Endothelial cell of umbilical vein (primary cell): ENCODE results near the gene PACS1. TPM values are rescaled to one million over a fixed set of nuclear protein-coding genes. Genes with fewer than 3 reads are reported as not detected.

Source experiments
- BruUV-seq: library from RNA; stranded (reverse); fragments of 400-500 nt; replicated peaks from 2 replicates; lab custom pipeline; 2021; lab: Mats Ljungman, UMichigan
- CTCF ChIA-PET: fragments of 300-600, 350-600 bp; sonication (Branson Sonifier 250); formaldehyde crosslinking; loops from one replicate; lab custom pipeline; 2021; ENCODE audit warnings: antibody characterized with exemption, inconsistent platforms; lab: Charles Lee
- POLR2A ChIA-PET: fragments of 300-600, 350-600 bp; sonication (Branson Sonifier 250); formaldehyde crosslinking; loops from one replicate; lab custom pipeline; 2021; ENCODE audit warnings: antibody characterized with exemption, inconsistent platforms; lab: Charles Lee
- DNase-seq: peaks from one replicate; pipeline ENCODE4 v3.0.0-alpha.2; 2011; ENCODE audit warnings: low read depth, low spot score
- FAIRE-seq: peaks from 2 replicates; lab custom pipeline; 2011; peaks lifted over from hg19 to GRCh38; lab: Jason Lieb, UNC
- H2AFZ ChIP-seq: 2 replicates; pipeline ENCODE4 v1.6.0; 2012; ENCODE audit warnings: low read depth, low read length, control low read depth, inconsistent platforms
- H3K27ac ChIP-seq: 2 replicates; pipeline ENCODE4 v1.5.1; 2011; ENCODE audit warnings: low read depth, mild to moderate bottlenecking, control low read depth, low read length, moderate library complexity; ENCODE audit not compliant: insufficient read depth
- H3K27me3 ChIP-seq, 2 experiments: 2 replicates each; pipeline versions ENCODE4 v1.6.0 to v1.6.1; 2011; ENCODE audit warnings: low read length in 2 of 2, mixed read lengths in 1 of 2; ENCODE audit not compliant: control insufficient read depth in 2 of 2, insufficient read depth in 2 of 2
- H3K36me3 ChIP-seq, 2 experiments: 2 replicates in 1 of 2; 3 replicates in 1 of 2; pipeline ENCODE4 v1.5.1; 2011; ENCODE audit warnings: low read length in 2 of 2, mild to moderate bottlenecking in 1 of 2, moderate library complexity in 1 of 2; ENCODE audit not compliant: control insufficient read depth in 2 of 2, insufficient read depth in 2 of 2; ENCODE audit errors: extremely low read depth in 1 of 2
- H3K4me1 ChIP-seq: 3 replicates; pipeline ENCODE4 v1.5.1; 2011; ENCODE audit warnings: mild to moderate bottlenecking, low read length; ENCODE audit not compliant: control insufficient read depth, insufficient read depth; ENCODE audit errors: extremely low read depth
- H3K4me2 ChIP-seq: 2 replicates; pipeline ENCODE4 v1.6.1; 2011; ENCODE audit warnings: low read length, control low read depth, mixed read lengths; ENCODE audit not compliant: insufficient read depth
- H3K4me3 ChIP-seq, 3 experiments: fragments of 200-600 bp in 1 of 3; sonication (generic), shearing (Covaris generic) in 1 of 3; replicated peaks in 1 of 3; 2 replicates each; pipeline ENCODE4 v1.5.1; 2011 to 2016; ENCODE audit warnings: control low read depth in 3 of 3, low read length in 3 of 3, mild to moderate bottlenecking in 2 of 3, inconsistent platforms in 1 of 3, low read depth in 1 of 3, moderate library complexity in 1 of 3; ENCODE audit not compliant: insufficient read depth in 1 of 3
- H3K79me2 ChIP-seq: 2 replicates; pipeline ENCODE4 v1.6.0; 2012; ENCODE audit warnings: low read length, inconsistent platforms; ENCODE audit not compliant: control insufficient read depth, insufficient read depth
- H3K9ac ChIP-seq: replicated peaks from 2 replicates; pipeline ENCODE3; 2011; ENCODE audit warnings: low read length, control low read depth; ENCODE audit not compliant: insufficient read depth; ENCODE audit errors: extremely low read depth
- H3K9me1 ChIP-seq: replicated peaks from 3 replicates; pipeline ENCODE4 v1.6.0; 2011; ENCODE audit warnings: mild to moderate bottlenecking, low read length; ENCODE audit not compliant: control insufficient read depth, insufficient read depth; ENCODE audit errors: extremely low read depth
- H3K9me3 ChIP-seq: replicated peaks from 2 replicates; pipeline ENCODE4 v1.5.1; 2012; ENCODE audit warnings: low read length, inconsistent platforms; ENCODE audit not compliant: control insufficient read depth, insufficient read depth
- H4K20me1 ChIP-seq: replicated peaks from 2 replicates; pipeline ENCODE3; 2011; ENCODE audit warnings: mild to moderate bottlenecking, low read length; ENCODE audit not compliant: control insufficient read depth, insufficient read depth; ENCODE audit errors: extremely low read depth
- CTCF ChIP-seq, 2 donors: IDR thresholded peaks; 1 replicate in 1 of 2; 2 replicates in 1 of 2; pipeline ENCODE4 v1.5.1; 2011; ENCODE audit warnings: low read length in 2 of 2, mild to moderate bottlenecking in 2 of 2, moderate library complexity in 2 of 2, control low read depth in 1 of 2, inconsistent platforms in 1 of 2, low read depth in 1 of 2; ENCODE audit not compliant: insufficient read depth in 1 of 2; ENCODE audit errors: extremely low read depth in 1 of 2
- FOS ChIP-seq: IDR thresholded peaks from 2 replicates; pipeline ENCODE4 v1.6.1; 2011; ENCODE audit warnings: mild to moderate bottlenecking, low read length, moderate library complexity, borderline replicate concordance; ENCODE audit not compliant: insufficient read depth
- GATA2 ChIP-seq: IDR thresholded peaks from 2 replicates; pipeline ENCODE4 v1.7.0; 2011; ENCODE audit warnings: low read depth, mild to moderate bottlenecking, moderate library complexity, mixed read lengths, low read length; ENCODE audit not compliant: insufficient read length, insufficient read depth
- JUN ChIP-seq: IDR thresholded peaks from 2 replicates; pipeline ENCODE4 v1.6.1; 2011; ENCODE audit warnings: borderline replicate concordance, low read depth; ENCODE audit not compliant: insufficient read length, insufficient read depth
- MYC ChIP-seq: IDR thresholded peaks from one replicate; pipeline ENCODE4 v1.6.1; 2011; ENCODE audit warnings: mild to moderate bottlenecking, low read depth, low read length
- POLR2AphosphoS5 ChIP-seq: IDR thresholded peaks from 2 replicates; pipeline ENCODE4 v1.6.1; 2012; ENCODE audit warnings: low read depth, mild to moderate bottlenecking, control low read depth, low read length, moderate library complexity; ENCODE audit not compliant: insufficient read depth
- dilution Hi-C: fragments of 300-500 bp; cut with MboI; formaldehyde crosslinking; loops from one replicate; pipeline ENCODE4 v1.15.0; 2019; ENCODE audit warnings: low sequenced_read_pairs; ENCODE audit not compliant: extremely low pct_ligation_motif_present
- intact Hi-C: fragments of 100-400 bp; cut with micrococcal nuclease; formaldehyde crosslinking; loops from one replicate; pipeline ENCODE4 v1.10.0; 2022
- polyA plus RNA-seq, 4 experiments: library from polyadenylated mRNA; depleted of rRNA in 3 of 4; stranded (reverse) in 3 of 4; unstranded in 1 of 4; fragments of >200 nt; gene quantifications; 2 replicates each; pipeline versions ENCODE4 v1.2.1 to v1.2.3, GENCODE V29; 2011 to 2012; ENCODE audit warnings: missing spikeins in 1 of 4
- total RNA-seq: library from RNA; stranded (reverse); gene quantifications from 2 replicates; pipeline ENCODE4 v1.2.3, GENCODE V29; 2021
- TF ChIP-seq, protein P1 (sequence below): IDR thresholded peaks from 2 replicates; pipeline ENCODE4 v1.6.1; 2011; ENCODE audit not compliant: insufficient read depth, insufficient read length

The PACS1 gene
- total and polyA plus RNA-seq, 2 donors (not counting 3 experiments of a cell fraction or from before 2014, with no cell fraction given), result 26.4 to 64.4 TPM

DNA sequence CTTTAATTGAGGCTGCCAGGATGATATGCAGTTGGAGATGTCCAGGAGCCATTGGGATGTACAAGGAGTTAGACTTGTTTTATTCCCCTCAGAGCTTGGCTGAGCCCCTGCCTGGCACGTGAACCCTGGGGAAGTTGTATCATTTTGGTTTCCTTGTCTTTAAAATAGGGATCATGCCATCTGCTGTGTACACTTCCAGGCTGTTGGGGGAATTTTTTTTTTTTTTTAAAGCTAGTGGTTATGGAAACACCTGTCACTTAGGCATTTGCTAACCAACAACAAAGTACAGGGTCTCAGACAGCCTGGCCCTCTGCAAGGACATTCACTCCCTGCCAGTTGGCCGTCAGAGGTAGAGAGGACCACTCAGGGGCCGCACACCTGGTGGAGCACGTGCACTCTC, 189.9 kb downstream of the PACS1 start:
- TF ChIP-seq GATA2 (no peak), POLR2AphosphoS5 (no peak), JUN (no peak)
- TF ChIP-seq, protein P1, sequence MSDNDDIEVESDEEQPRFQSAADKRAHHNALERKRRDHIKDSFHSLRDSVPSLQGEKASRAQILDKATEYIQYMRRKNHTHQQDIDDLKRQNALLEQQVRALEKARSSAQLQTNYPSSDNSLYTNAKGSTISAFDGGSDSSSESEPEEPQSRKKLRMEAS, result no peak
- dilution Hi-C loops (no loop called here), intact Hi-C loops (no loop called here)
- no peaks in the 10 kb centered on the region for H3K9me3 ChIP-seq
- H3K4me1 ChIP-seq, result peaks cover 13% of the 10 kb centered on the region
- H3K9ac ChIP-seq, result no peak overlapping the region
- no peak overlapping the region for H2AFZ ChIP-seq
- no peak overlapping the region for H3K27ac ChIP-seq
- FAIRE-seq (no peak), DNase-seq (no peak)
- no peaks in the 10 kb centered on the region for H3K9me1 ChIP-seq
- peaks cover 0 to 4% of the 10 kb centered on the region in 2 experiments for H3K27me3 ChIP-seq
- H3K4me2 ChIP-seq, result no peak overlapping the region
- no peak overlapping the region for H3K4me3 ChIP-seq
- H3K79me2 ChIP-seq, result peaks cover 4% of the 10 kb centered on the region
- no peaks in the 10 kb centered on the region for H4K20me1 ChIP-seq
- peaks cover 0 to 42% of the 10 kb centered on the region in 2 experiments for H3K36me3 ChIP-seq
- ChIA-PET POLR2A (no interaction called here), CTCF (interaction anchor here (0.6 to 1.4 kb wide), 2 partner anchors 52 to 191 kb away, joined by 3 read pairs; no protein-coding TSS in a partner anchor)
- no TSS peak for BruUV-seq

DNA sequence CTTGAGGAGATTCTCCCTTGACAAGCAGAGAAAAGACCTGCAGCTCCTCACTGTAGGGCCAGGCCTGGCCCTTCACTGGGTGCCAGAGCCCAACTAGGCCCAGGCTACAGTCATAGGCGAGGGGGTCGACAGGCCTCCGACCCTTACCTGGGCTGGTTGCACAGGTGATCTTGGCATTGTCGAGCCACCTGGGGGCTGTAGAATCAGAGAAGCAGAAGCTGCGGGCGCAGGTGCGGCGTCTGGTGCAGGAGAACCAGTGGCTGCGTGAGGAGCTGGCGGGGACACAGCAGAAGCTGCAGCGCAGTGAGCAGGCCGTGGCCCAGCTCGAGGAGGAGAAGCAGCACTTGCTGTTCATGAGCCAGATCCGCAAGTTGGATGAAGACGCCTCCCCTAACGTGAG, 191.5 kb downstream of the PACS1 start:
- no peaks in the 10 kb centered on the region for H4K20me1 ChIP-seq
- H3K9ac ChIP-seq, result no peak overlapping the region
- no peak for TF ChIP-seq CTCF (IDR thresholded peaks at IDR 0.05; ENCODE audit: extremely low read depth in 1 of 2, insufficient read depth in 1 of 2, low read depth in 1 of 2, low read length in 2 of 2)
- TF ChIP-seq FOS, result no peak
- TF ChIP-seq POLR2AphosphoS5, result no peak
- no peak for TF ChIP-seq GATA2
- no peak for TF ChIP-seq MYC
- no peak overlapping the region for H3K4me2 ChIP-seq
- ChIA-PET POLR2A (no interaction called here), CTCF (interaction anchor here (0.5 kb wide), 1 partner anchor 125 kb away, joined by 3 read pairs; no protein-coding TSS in a partner anchor)
- no peak overlapping the region for H3K4me3 ChIP-seq
- H3K4me1 ChIP-seq, result peaks cover 13% of the 10 kb centered on the region
- dilution Hi-C loops, result no loop called here
- no peaks in the 10 kb centered on the region for H3K9me1 ChIP-seq
- H3K79me2 ChIP-seq, result peaks cover 4% of the 10 kb centered on the region
- no peak overlapping the region for H2AFZ ChIP-seq
- no peaks in the 10 kb centered on the region for H3K9me3 ChIP-seq
- intact Hi-C loops, result no loop called here
- H3K27ac ChIP-seq, result no peak overlapping the region
- DNase-seq (no peak), FAIRE-seq (no peak)
- peaks cover 0 to 42% of the 10 kb centered on the region in 2 experiments for H3K36me3 ChIP-seq
- BruUV-seq, result no TSS peak
- H3K27me3 ChIP-seq, result peaks cover 0 to 3% of the 10 kb centered on the region in 2 experiments
